ENCODE results near the gene EHF. TPM values are rescaled to one million over a fixed set of nuclear protein-coding genes. Genes with fewer than 3 reads are reported as not detected.

Gene EHF
- total and polyA plus RNA-seq, 10 donors: 0.02 to 1.8 (median 0.40) TPM; not detected in 2

DNA sequence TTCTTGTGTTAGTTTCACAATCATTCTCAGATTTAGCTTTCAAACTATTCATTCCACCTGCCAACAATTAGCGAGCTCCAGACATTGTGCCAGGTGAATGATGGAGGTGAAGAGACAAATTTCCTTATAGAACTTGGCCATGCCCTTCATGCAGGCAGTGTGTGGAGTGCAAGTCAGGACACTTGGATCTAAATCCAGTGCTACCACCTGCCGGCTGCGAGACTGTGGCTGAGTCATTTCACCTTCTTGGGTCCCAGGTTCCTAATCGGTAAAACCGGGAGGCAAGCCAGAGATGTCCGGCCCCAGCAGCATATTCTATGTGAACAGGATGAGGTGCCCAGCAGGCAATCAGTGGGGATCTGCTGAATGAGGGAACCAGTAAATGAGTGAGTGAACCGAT lies 18.6 kb upstream of the EHF start:
- H3K36me3 ChIP-seq: no peaks in the 10 kb centered on the region
- no peak for DNase-seq
- no peak overlapping the region for H3K27ac ChIP-seq
- peaks cover 0 to 12% (median 0%) of the 10 kb centered on the region in 6 donors for H3K4me1 ChIP-seq
- H3K27me3 ChIP-seq (replicated peaks in 1 of 7): no peaks in the 10 kb centered on the region
- WGBS, 5 donors: 86 to 91% (median 90%) methylated on average over 7 of the region's 7 CpGs
- TF ChIP-seq POLR2AphosphoS5 (IDR thresholded peaks at IDR 0.05) (no peak), POLR2A (IDR thresholded peaks at IDR 0.05) (no peak)
- TF ChIP-seq, protein P1, sequence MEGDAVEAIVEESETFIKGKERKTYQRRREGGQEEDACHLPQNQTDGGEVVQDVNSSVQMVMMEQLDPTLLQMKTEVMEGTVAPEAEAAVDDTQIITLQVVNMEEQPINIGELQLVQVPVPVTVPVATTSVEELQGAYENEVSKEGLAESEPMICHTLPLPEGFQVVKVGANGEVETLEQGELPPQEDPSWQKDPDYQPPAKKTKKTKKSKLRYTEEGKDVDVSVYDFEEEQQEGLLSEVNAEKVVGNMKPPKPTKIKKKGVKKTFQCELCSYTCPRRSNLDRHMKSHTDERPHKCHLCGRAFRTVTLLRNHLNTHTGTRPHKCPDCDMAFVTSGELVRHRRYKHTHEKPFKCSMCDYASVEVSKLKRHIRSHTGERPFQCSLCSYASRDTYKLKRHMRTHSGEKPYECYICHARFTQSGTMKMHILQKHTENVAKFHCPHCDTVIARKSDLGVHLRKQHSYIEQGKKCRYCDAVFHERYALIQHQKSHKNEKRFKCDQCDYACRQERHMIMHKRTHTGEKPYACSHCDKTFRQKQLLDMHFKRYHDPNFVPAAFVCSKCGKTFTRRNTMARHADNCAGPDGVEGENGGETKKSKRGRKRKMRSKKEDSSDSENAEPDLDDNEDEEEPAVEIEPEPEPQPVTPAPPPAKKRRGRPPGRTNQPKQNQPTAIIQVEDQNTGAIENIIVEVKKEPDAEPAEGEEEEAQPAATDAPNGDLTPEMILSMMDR (IDR thresholded peaks at IDR 0.05 in 8 of 11, conservative IDR thresholded peaks at IDR 0.05 in 3 of 11): no peak
- no peaks in the 10 kb centered on the region for H3K9me3 ChIP-seq
- intact Hi-C loops (cut with DNase I; ENCODE audit: low total_unique reads): no loop called here
- H3K4me3 ChIP-seq: no peak overlapping the region

DNA sequence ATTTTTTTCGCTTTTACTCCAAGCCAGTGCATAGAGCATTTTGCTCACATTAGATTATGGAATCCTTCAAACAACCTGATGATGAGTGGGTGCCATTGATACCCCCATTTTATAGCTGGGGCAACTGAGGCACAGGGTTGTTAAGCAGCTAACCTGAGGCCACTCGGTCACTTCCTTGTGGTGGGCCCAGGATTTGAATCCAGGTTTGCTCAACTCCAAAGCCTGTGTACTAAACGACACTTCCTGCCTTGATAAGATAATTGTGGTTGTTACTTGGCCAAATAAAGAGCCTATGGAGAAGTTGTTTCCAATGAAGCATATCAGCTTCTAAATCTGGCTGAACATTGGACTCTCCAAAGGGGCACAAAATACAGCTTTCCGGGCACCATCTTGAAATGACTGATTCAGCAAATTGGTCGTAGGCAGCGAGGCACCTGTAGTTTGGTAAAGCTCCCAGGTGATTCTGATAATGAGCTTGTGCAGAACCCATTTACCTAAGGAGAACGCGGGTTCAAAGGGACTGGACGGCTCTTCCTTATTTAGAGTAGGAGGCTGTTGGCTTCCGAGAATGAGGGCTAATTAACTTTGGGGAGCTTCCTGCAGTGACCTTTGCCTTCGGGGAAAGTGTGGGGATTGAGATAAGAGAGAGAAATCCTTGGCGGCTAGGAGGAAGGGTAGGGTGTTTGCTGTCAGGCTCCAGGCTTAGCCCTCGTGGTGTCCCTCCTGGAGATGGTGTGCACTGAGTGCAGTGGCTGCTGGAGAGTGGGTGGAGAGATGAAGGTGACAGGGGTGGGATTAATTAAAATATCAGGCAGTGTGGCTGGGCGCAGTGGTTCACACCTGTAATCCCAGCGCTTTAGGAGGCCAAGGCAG lies 17.5 kb upstream of the EHF start:
- 74 to 85% (median 77%) methylated on average over 15 of the region's 15 CpGs for WGBS, 5 donors
- Histone ChIP-seq H3K27me3 (replicated peaks in 1 of 7) (no peaks in the 10 kb centered on the region), H3K4me1 (peaks cover 0 to 12% (median 0%) of the 10 kb centered on the region in 6 donors), H3K9me3 (no peaks in the 10 kb centered on the region), H3K36me3 (no peaks in the 10 kb centered on the region), H3K4me3 (no peak overlapping the region), H3K27ac (no peak overlapping the region)
- intact Hi-C loops (cut with DNase I; ENCODE audit: low total_unique reads): no loop called here
- TF ChIP-seq, protein P1 (IDR thresholded peaks at IDR 0.05 in 8 of 11, conservative IDR thresholded peaks at IDR 0.05 in 3 of 11): no peak
- DNase-seq: no peak

DNA sequence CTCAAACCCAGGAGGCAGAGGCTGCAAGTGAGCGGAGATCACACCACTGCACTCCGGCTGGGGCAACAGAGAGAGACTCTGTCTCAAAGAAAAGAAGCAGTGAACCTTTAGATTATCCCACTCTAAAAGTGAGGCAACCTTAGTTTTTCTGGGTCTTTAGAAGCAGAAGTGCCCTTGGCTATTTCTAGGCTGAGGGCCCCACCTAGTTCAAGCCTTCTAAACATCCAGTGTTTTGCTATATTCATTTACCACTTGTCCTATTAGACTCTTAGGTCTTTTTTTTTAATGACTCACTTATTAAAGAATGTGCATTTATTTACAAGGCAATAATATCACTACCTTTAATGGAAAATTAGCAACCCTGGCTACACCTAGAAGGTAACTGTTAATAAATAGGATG lies 16.7 kb upstream of the EHF start:
- H3K27me3 ChIP-seq (replicated peaks in 1 of 7): no peaks in the 10 kb centered on the region
- H3K36me3 ChIP-seq: no peaks in the 10 kb centered on the region
- no peak overlapping the region for H3K4me3 ChIP-seq
- no peaks in the 10 kb centered on the region for H3K9me3 ChIP-seq
- DNase-seq: no peak
- no peak for TF ChIP-seq POLR2AphosphoS5 (IDR thresholded peaks at IDR 0.05)
- no peak for TF ChIP-seq POLR2A (IDR thresholded peaks at IDR 0.05)
- TF ChIP-seq, protein P1 (IDR thresholded peaks at IDR 0.05 in 8 of 11, conservative IDR thresholded peaks at IDR 0.05 in 3 of 11): no peak
- 93 to 100% (median 98%) methylated on average over 2 of the region's 2 CpGs for WGBS, 5 donors
- no peak overlapping the region for H3K27ac ChIP-seq
- intact Hi-C loops (cut with DNase I; ENCODE audit: low total_unique reads): no loop called here
- peaks cover 0 to 12% (median 0%) of the 10 kb centered on the region in 6 donors for H3K4me1 ChIP-seq

DNA sequence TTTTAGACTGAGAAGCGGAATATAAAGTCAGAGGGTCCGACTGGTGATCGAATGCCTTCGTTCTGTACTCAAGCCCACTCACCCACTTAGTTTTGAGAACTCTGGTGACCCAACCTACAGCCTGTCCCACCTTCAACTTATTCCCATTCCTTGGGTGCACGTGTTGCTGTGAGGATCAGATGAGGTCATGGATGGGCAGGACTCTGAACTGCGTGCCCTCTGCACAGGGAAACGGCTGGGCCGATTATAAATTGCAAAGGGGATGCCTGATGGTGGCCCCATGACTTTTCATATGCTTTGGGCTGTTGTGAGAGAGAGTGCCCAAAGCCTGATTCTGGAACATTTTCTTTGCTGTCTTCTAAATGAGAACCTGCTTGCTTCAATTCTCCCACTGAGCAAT lies 16.0 kb upstream of the EHF start:
- TF ChIP-seq, protein P1 (IDR thresholded peaks at IDR 0.05 in 8 of 11, conservative IDR thresholded peaks at IDR 0.05 in 3 of 11): no peak
- TF ChIP-seq POLR2A (IDR thresholded peaks at IDR 0.05) (no peak), POLR2AphosphoS5 (IDR thresholded peaks at IDR 0.05) (no peak)
- H3K27me3 ChIP-seq (replicated peaks in 1 of 7): no peaks in the 10 kb centered on the region
- 71 to 81% (median 80%) methylated on average over 8 of the region's 8 CpGs for WGBS, 5 donors
- no peaks in the 10 kb centered on the region for H3K9me3 ChIP-seq
- no peaks in the 10 kb centered on the region for H3K36me3 ChIP-seq
- no peak for DNase-seq
- H3K27ac ChIP-seq: no peak overlapping the region
- intact Hi-C loops (cut with DNase I; ENCODE audit: low total_unique reads): no loop called here
- H3K4me3 ChIP-seq: no peak overlapping the region
- H3K4me1 ChIP-seq: peaks cover 0 to 4% (median 0%) of the 10 kb centered on the region in 6 donors

All from spleen (tissue), 11 donors.